Mucosa of rectum (tissue), 2 donors: ENCODE data around the gene CCR9.

Experiments
- H3K27ac ChIP-seq, 2 donors: one replicate each; pipeline ENCODE4 v1.7.0; 2013; ENCODE audit warnings: inconsistent platforms in 2 of 2, low read depth in 2 of 2, low read length in 2 of 2
- H3K27me3 ChIP-seq, 2 donors: one replicate each; pipeline ENCODE4 v1.7.0; 2013; ENCODE audit warnings: low read length in 2 of 2; ENCODE audit not compliant: control insufficient read depth in 2 of 2, insufficient read depth in 2 of 2
- H3K36me3 ChIP-seq, 2 donors: one replicate each; pipeline ENCODE4 v1.7.0; 2013; ENCODE audit warnings: low read length in 2 of 2; ENCODE audit not compliant: control insufficient read depth in 2 of 2, insufficient read depth in 2 of 2
- H3K4me1 ChIP-seq, 2 donors: one replicate each; pipeline ENCODE4 v1.7.0; 2013; ENCODE audit warnings: low read length in 2 of 2, mild to moderate bottlenecking in 1 of 2; ENCODE audit not compliant: control insufficient read depth in 2 of 2, insufficient read depth in 2 of 2
- H3K4me3 ChIP-seq, 2 donors: one replicate each; pipeline ENCODE4 v1.7.0; 2013; ENCODE audit warnings: low read length in 2 of 2
- H3K9ac ChIP-seq, 2 donors: one replicate each; pipeline ENCODE4 v1.7.0; 2013; ENCODE audit warnings: low read length in 2 of 2, low read depth in 1 of 2, mild to moderate bottlenecking in 1 of 2
- H3K9me3 ChIP-seq, 2 donors: one replicate each; pipeline ENCODE4 v1.7.0; 2013; ENCODE audit warnings: low read length in 2 of 2; ENCODE audit not compliant: control insufficient read depth in 2 of 2
- donor health status: healthy.
- donor health status: Normal muscosa, but diverticular disease.

The CCR9 gene

DNA sequence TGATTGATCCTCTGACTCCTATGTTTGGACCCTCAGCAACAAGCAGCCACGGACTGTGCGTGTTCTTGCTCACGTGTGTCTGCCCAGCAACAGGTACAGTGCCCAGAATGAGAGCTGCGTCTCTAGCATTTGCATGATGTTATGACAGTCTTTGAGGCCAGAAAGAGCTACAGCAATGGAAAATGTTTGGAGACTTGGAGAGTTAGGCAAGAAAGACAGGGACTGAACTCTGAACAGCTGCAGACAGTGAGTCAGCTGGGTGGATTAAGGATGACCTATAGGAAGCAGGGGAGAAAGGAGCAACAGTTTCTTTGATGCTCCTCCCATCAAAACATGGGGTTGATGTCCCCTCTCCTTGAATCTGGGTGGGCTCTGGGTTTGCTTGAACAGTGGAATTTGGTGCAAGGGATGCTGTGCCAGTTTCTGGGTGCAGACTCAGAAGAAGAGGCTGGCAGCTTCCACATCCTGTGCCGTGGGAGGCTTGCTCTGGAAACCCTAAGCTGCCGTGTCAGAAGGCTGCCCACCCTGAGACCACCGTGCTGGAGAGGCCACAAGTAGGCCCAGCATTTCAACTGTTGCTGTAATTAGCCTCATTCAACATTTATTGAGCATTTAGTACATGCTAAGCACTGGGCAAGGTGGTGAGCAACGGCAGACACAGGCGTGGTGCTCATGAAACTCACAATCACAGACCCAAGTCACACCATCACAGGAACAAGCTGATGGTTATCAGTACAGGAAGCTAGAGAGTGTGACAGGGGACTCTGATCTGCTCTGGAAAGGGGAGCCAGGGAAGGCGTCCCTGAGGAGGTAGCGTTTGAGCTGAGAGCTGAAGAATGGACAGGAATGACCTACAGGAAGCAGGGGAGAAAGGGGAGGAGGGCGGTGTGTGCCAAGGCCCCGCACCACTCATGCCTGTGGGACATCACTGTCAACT, 21.7 kb downstream of the CCR9 start:
- peaks cover 3 to 6% of the 10 kb centered on the region in 2 donors for H3K4me1 ChIP-seq
- H3K9ac ChIP-seq, result no peak overlapping the region
- no peaks in the 10 kb centered on the region for H3K27me3 ChIP-seq
- H3K9me3 ChIP-seq, result no peaks in the 10 kb centered on the region
- H3K4me3 ChIP-seq, result no peak overlapping the region
- no peaks in the 10 kb centered on the region for H3K36me3 ChIP-seq
- H3K27ac ChIP-seq, result no peak overlapping the region

DNA sequence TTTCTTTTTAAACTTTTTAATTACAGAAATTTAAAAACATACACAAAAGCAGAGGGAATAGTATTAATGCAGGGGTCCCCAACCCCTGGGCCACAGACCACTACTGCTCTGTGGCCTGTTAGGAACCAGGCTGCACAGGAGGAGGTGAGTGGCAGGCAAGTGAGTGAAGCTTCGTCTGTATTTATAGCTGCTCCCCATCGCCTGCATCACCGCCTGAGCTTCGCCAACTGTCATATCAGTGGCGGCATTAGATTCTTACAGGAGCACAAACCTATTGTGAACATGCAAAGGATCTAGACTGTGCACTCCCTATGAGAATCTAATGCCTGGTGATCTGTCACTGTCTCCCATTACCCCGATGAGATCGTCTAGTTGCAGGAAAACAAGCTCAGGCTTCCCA, 22.4 kb downstream of the CCR9 start:
- peaks cover 3 to 6% of the 10 kb centered on the region in 2 donors for H3K4me1 ChIP-seq
- H3K27ac ChIP-seq, result no peak overlapping the region
- H3K9me3 ChIP-seq, result no peaks in the 10 kb centered on the region
- no peak overlapping the region for H3K4me3 ChIP-seq
- no peaks in the 10 kb centered on the region for H3K27me3 ChIP-seq
- H3K9ac ChIP-seq, result no peak overlapping the region
- no peaks in the 10 kb centered on the region for H3K36me3 ChIP-seq

DNA sequence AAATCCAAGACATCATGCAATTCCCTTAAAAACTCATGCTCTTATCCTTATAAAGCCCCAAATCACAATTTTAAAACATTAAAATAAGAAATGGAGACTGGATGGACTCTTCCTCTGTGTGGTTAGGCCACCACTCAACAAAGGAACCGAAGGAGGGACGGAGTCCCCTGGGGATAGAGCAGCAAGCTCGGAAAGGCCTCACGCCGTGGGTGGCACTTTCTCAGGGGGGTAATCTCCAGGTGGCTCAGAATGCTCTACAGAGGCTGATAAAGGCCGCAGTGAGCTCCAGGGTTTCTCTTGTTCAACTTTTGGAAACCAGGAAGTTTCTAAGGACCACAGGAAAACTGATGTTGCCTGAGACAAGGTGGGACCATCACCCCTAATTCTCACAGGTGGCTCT, 23.2 kb downstream of the CCR9 start:
- no peak overlapping the region for H3K27ac ChIP-seq
- peaks cover 3 to 6% of the 10 kb centered on the region in 2 donors for H3K4me1 ChIP-seq
- H3K9me3 ChIP-seq, result no peaks in the 10 kb centered on the region
- no peaks in the 10 kb centered on the region for H3K27me3 ChIP-seq
- no peak overlapping the region for H3K9ac ChIP-seq
- H3K4me3 ChIP-seq, result no peak overlapping the region
- no peaks in the 10 kb centered on the region for H3K36me3 ChIP-seq

DNA sequence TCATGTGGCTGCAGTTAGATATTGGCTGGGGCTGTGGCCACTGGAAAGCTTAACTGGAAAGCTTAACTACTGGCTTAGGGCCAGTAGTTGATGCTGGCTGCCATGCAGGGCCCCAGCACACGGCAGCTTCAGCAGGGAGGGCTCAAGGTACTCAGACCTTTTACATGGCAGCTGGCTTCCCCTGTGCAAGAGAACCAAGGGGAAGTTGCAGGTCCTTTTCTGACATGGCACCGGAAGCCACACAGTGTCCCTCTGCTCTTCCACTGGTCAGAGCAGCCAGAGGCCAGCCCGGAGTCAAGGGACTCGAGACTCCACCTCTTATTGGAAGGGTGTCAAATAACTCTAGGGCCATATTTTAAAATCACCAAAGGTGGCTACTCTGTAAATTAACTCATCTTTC, 24.5 kb downstream of the CCR9 start:
- no peak overlapping the region for H3K27ac ChIP-seq
- no peaks in the 10 kb centered on the region for H3K36me3 ChIP-seq
- H3K27me3 ChIP-seq, result no peaks in the 10 kb centered on the region
- no peak overlapping the region for H3K4me3 ChIP-seq
- no peaks in the 10 kb centered on the region for H3K9me3 ChIP-seq
- H3K4me1 ChIP-seq, result peaks cover 4 to 6% of the 10 kb centered on the region in 2 donors
- H3K9ac ChIP-seq, result no peak overlapping the region

DNA sequence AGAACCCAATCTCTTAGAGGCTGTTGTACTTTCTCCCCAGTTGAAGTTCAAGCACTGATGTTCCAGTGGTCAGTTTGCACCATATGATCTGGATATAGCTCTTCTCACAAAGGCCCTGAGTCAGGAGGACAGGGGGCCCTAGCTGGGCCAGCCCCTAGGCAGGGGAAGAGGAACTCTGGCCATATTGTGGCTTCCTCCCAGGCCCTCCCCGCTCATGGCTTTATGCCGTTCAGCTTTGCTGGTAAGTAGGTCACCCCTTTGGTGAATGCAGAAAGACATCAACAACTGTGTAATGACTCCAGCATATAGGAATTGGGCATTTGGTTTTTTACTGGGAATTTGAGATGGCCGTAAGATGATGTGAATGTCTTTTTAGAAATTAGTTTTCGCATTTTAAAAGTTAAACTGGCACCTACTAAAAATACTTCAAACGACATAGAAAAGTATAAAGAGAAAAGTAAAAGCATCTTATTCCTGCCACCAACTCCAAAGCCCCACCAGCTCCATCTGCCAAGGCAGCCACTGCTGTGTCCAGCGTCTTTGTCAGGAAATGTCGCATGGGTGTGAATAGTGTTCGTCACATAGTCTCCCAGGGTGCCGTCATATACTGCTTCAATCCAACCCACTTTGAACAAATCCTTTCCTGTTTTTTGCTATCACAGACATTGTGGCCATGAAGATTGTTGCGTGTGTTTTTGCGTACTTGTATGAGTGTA, 25.3 kb downstream of the CCR9 start:
- Histone ChIP-seq H3K9me3 (no peaks in the 10 kb centered on the region), H3K4me3 (no peak overlapping the region), H3K36me3 (no peaks in the 10 kb centered on the region), H3K9ac (no peak overlapping the region), H3K4me1 (peaks cover 6 to 7% of the 10 kb centered on the region in 2 donors), H3K27ac (no peak overlapping the region), H3K27me3 (no peaks in the 10 kb centered on the region)

DNA sequence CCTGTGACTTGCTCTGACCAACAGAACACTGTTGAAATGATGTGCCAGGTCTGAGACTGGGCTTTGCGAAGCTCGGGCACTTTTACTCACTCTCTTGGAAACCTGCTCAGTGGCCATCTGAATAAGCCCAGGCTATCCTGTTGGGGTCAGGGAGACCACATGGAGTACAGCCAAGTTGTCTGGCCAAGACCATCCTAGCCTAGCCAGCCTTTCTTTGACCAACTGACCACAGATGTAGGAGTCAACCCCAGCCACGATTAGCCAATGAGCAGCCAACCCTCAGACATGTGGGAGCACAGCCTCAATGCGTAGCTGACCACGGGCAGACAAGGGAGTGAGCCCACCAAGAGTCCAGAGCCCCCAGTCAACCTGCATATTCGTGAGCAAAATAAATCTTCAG, 26.1 kb downstream of the CCR9 start:
- Histone ChIP-seq H3K27me3 (no peaks in the 10 kb centered on the region), H3K4me3 (no peak overlapping the region), H3K9me3 (no peaks in the 10 kb centered on the region), H3K36me3 (no peaks in the 10 kb centered on the region), H3K27ac (no peak overlapping the region), H3K4me1 (peaks cover 0 to 6% of the 10 kb centered on the region in 2 donors), H3K9ac (no peak overlapping the region)

DNA sequence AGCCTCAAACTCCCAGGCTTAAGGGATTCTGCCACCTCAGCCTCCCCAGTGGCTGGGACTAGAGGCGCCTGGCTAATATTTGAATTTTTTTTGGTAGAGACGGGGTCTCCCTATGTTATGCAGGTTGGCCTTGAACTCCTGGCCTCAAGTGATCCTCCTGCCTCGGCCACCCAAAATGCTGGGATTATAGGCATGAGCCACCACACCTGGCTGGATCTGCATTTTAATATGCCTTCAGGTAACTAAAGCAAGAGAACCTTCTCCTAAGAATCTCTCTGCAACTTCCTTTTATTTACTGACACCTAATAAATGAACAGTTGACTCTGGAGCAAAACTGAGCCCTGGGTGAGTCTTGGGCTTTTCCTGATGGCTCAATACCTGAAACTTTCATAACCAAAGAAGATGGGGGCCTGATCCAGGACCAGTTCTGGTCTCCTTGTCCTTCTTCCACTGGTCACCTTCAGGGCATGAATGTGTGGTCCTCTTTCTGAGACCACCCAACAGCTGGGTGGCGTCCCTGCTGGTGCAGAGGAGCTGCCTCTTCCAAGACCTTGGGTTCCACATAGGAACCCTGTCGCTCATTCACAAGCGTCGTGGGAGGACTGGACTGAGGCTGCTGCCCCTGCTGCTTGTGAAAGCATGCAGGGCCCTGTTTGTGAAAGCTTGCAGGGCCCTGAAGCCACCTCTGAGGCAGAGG, 28.2 kb downstream of the CCR9 start:
- Histone ChIP-seq H3K4me1 (peaks cover 0 to 6% of the 10 kb centered on the region in 2 donors), H3K36me3 (peaks cover 3 to 7% of the 10 kb centered on the region in 2 donors), H3K27me3 (no peaks in the 10 kb centered on the region), H3K9me3 (no peaks in the 10 kb centered on the region), H3K27ac (no peak overlapping the region), H3K9ac (no peak overlapping the region), H3K4me3 (no peak overlapping the region)

DNA sequence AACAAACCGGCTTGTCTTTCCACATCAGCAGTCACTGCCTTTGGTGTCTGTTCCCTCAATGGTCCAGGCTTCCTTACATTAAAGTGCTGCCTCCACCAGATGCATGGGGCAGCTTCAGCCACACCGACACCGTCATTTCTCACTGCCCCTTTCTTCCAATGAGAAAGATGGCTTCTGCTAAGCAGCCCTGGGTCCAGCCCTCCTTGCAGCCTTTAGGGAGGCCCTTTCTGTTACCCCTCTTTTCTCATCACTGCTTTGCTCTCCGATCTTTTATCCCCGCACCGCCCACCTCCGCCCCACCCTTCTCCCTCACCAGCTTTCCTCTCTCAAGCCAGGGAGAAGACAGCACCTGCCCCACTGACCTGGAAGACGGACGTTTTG, 28.7 kb downstream of the CCR9 start:
- H3K27ac ChIP-seq, result no peak overlapping the region
- peaks cover 0 to 6% of the 10 kb centered on the region in 2 donors for H3K4me1 ChIP-seq
- H3K9me3 ChIP-seq, result no peaks in the 10 kb centered on the region
- H3K4me3 ChIP-seq, result no peak overlapping the region
- H3K9ac ChIP-seq, result no peak overlapping the region
- H3K36me3 ChIP-seq, result peaks cover 3 to 12% of the 10 kb centered on the region in 2 donors
- no peaks in the 10 kb centered on the region for H3K27me3 ChIP-seq

DNA sequence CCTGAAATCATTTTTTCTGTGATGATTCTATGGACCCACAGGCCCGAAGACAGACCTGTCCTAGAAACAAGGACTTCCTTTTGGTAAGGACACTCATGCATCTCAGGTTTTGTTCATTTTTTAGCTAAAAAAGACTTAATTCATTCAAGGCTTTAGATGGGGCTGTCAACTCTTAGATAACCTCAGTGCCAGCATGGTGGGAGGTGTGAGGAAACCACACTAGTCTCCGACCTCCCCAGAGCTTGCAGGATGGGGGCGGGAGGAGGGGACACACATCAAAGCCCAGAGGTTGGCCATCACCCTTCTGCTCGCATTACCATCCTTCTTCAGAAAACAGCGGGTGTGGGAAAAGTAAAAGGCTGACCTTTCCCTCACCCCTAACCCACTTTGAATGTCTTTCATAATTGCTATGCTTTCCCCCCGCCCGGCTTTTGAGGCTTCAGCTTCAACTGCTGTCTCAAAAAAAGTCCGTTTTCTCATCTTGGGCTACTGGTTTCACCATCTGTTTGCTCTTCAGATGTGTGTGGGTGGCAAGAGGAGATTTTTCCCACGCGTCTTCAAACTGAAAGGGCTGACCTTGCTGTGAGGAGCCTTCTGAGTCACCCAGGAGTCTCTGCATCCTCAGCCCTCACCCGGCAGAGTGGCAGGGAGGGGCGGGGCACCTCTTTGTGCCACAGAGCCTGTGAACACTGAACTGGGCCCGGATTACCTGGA, 29.3 kb downstream of the CCR9 start:
- Histone ChIP-seq H3K4me1 (peaks cover 0 to 6% of the 10 kb centered on the region in 2 donors), H3K27me3 (no peaks in the 10 kb centered on the region), H3K27ac (peak overlapping the region in 1 of 2 donors; percentile 16), H3K9ac (no peak overlapping the region), H3K4me3 (peak overlapping the region in 1 of 2 donors; percentile 38), H3K9me3 (no peaks in the 10 kb centered on the region), H3K36me3 (peaks cover 3 to 18% of the 10 kb centered on the region in 2 donors)
